Lower leg skin (tissue), 4 donors: ENCODE measurements around the gene CERCAM. TPM values are rescaled to one million over a fixed set of nuclear protein-coding genes. Genes with fewer than 3 reads are reported as not detected.

Experiments used
- DNase-seq, 2 donors: peaks; one replicate each; pipeline ENCODE4 v3.0.0-alpha.2; 2019; ENCODE audit warnings: low spot score in 2 of 2
- H3K4me3 ChIP-seq: fragments of 200-600 bp; sonication (generic); 2 replicates; pipeline ENCODE4 v1.5.1; 2017; ENCODE audit warnings: mild to moderate bottlenecking, low read depth; ENCODE audit not compliant: poor library complexity, severe bottlenecking
- CTCF ChIP-seq, 3 donors: fragments of 450-650 bp; IDR thresholded peaks; one replicate each; pipeline ENCODE4 v1.5.1; 2016; ENCODE audit warnings: antibody characterized with exemption in 3 of 3, mild to moderate bottlenecking in 3 of 3, moderate library complexity in 2 of 3
- POLR2A ChIP-seq, 2 donors: fragments of 450-650 bp; IDR thresholded peaks; one replicate each; pipeline ENCODE4 v1.6.1; 2016 to 2017; ENCODE audit warnings: antibody characterized with exemption in 2 of 2, mild to moderate bottlenecking in 1 of 2, moderate library complexity in 1 of 2
- WGBS, 2 donors: methylation state at CpG; one replicate each; pipeline ENCODE4 v1.1.5; 2018; 5-methylcytosine and 5-hydroxymethylcytosine counted together
- intact Hi-C: fragments of 100-400 bp; cut with DNase I; formaldehyde crosslinking; loops from one replicate; pipeline ENCODE4 v1.15.0; 2023; ENCODE audit warnings: low total_unique reads
- total RNA-seq, 4 donors: library from RNA; depleted of rRNA; stranded (reverse); fragments of >200 nt; gene quantifications; one replicate each; pipeline ENCODE4 v1.1.0, GENCODE V29; 2016

The CERCAM gene
- total RNA-seq, 4 donors from 2014 or later: 5.6 to 21.3 (median 7.3) TPM

- no peak for TF ChIP-seq POLR2A (IDR thresholded peaks at IDR 0.05)
- TF ChIP-seq CTCF (IDR thresholded peaks at IDR 0.05): no peak
- H3K4me3 ChIP-seq: no peak overlapping the region
- 87 to 90% methylated on average over 3 of the region's 3 CpGs for WGBS, 2 donors
- intact Hi-C loops: no loop called here
- DNase-seq: no peak
Observed at GRCh38 chr9:128459011-128459410, 38.4 kb downstream of the CERCAM start.

DNA sequence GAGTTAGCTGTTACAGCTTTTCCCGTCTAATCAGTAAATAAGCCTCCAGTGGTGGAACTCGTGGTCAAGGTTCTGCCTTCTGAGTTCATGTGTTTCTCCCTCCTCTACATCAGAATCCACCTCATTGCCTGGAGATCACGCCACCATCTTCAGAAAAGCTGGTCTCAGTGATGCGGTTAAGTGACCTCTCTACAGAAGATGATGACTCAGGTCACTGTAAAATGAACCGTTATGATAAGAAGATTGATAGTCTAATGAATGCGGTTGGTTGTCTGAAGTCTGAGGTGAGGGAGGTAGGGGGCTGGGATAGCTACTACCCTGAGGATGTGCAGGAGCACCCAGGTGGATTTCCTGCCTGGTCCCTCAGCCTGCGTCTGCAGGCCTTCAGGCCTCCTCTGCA is 48.4 kb downstream of the CERCAM start:
- intact Hi-C loops: no loop called here
- 89% methylated on average over 7 of the region's 7 CpGs for WGBS, 2 donors
- DNase-seq: no peak
- TF ChIP-seq CTCF (IDR thresholded peaks at IDR 0.05) (no peak), POLR2A (IDR thresholded peaks at IDR 0.05) (no peak)
- no peak overlapping the region for H3K4me3 ChIP-seq

- 65 to 72% methylated on average over 5 of the region's 5 CpGs for WGBS, 2 donors
- intact Hi-C loops: no loop called here
- no peak for DNase-seq
- TF ChIP-seq POLR2A (IDR thresholded peaks at IDR 0.05) (no peak), CTCF (IDR thresholded peaks at IDR 0.05) (no peak)
- H3K4me3 ChIP-seq: no peak overlapping the region
Observed at GRCh38 chr9:128470560-128470959, 49.9 kb downstream of the CERCAM start.

GRCh38 chr9:128473104-128473503 is 52.4 kb downstream of the CERCAM start:
- 81 to 94% methylated on average over 5 of the region's 5 CpGs for WGBS, 2 donors
- intact Hi-C loops: no loop called here
- no peak overlapping the region for H3K4me3 ChIP-seq
- TF ChIP-seq CTCF (IDR thresholded peaks at IDR 0.05): no peak
- TF ChIP-seq POLR2A (IDR thresholded peaks at IDR 0.05): no peak
- no peak for DNase-seq

- intact Hi-C loops: no loop called here
- no peak for TF ChIP-seq POLR2A (IDR thresholded peaks at IDR 0.05)
- no peak for TF ChIP-seq CTCF (IDR thresholded peaks at IDR 0.05)
- no peak overlapping the region for H3K4me3 ChIP-seq
- DNase-seq: no peak
- 97 to 99% methylated on average over 7 of the region's 7 CpGs for WGBS, 2 donors
Observed at GRCh38 chr9:128475867-128476266, 55.2 kb downstream of the CERCAM start.

DNA sequence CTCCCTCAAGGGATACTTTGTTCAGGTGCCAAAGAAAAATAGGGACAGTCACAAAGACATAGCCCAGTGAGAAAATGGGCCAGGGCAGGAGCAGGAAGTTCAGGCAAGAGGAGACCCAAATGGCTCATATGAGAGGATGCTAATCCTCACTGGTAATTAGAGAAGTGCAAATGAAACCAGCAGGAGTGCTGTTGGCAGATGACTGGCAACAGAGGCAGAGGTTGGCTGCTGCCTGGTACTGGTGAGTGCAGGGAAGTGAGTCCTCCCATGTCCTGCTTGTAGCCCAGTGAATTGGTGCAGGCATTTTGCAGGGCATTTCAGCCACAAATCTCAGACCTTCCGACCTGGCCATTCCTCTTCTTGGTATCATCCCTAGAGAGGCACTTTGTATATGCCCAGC is 58.6 kb downstream of the CERCAM start:
- 94% methylated on average over 1 of the region's 1 CpG for WGBS, 2 donors
- DNase-seq: no peak
- no peak overlapping the region for H3K4me3 ChIP-seq
- intact Hi-C loops: no loop called here
- TF ChIP-seq CTCF (IDR thresholded peaks at IDR 0.05): no peak
- TF ChIP-seq POLR2A (IDR thresholded peaks at IDR 0.05): no peak
